ENCODE measurements around the gene TM4SF4. TPM values are rescaled to one million over a fixed set of nuclear protein-coding genes. Genes with fewer than 3 reads are reported as not detected.

Gene TM4SF4
- total RNA-seq, 1 donor from 2014 or later, result not detected

GRCh38 chr3:149495581-149496125 is 21.2 kb downstream of the TM4SF4 start:
- no peak overlapping the region for H2AFZ ChIP-seq (ENCODE audit: low read depth, low read length)

GRCh38 chr3:149496891-149497290 is 22.4 kb downstream of the TM4SF4 start:
- no peak overlapping the region for H3K27ac Mint-ChIP-seq (ENCODE audit: unreplicated experiment)
- Histone ChIP-seq H3K4me2 (ENCODE audit: low read length) (no peak overlapping the region), H3K9ac (ENCODE audit: low read length) (no peak overlapping the region), H3K79me2 (ENCODE audit: insufficient read depth, low read length) (no peaks in the 10 kb centered on the region), H3K4me3 (ENCODE audit: insufficient read depth, low read depth, low read length) (no peak overlapping the region), H3K36me3 (ENCODE audit: insufficient read depth, low read length) (no peaks in the 10 kb centered on the region), H3K27ac (ENCODE audit: low read depth, low read length) (no peak overlapping the region), H3K4me1 (ENCODE audit: insufficient read depth, low read length) (peaks cover 14% of the 10 kb centered on the region), H4K20me1 (ENCODE audit: insufficient read depth, low read length) (no peaks in the 10 kb centered on the region), H2AFZ (ENCODE audit: low read depth, low read length) (no peak overlapping the region), H3K9me3 (ENCODE audit: insufficient read depth, low read depth, low read length) (no peaks in the 10 kb centered on the region), H3K27me3 (ENCODE audit: insufficient read depth, low read length) (peaks cover 3% of the 10 kb centered on the region)
- FAIRE-seq (no peak), DNase-seq (ENCODE audit: low read depth) (no peak)
- H3K36me3 Mint-ChIP-seq (ENCODE audit: low read depth, unreplicated experiment), result no peaks in the 10 kb centered on the region
- peaks cover 6% of the 10 kb centered on the region for H3K27me3 Mint-ChIP-seq (ENCODE audit: low read depth, unreplicated experiment)
- H3K9me3 Mint-ChIP-seq (ENCODE audit: unreplicated experiment), result no peaks in the 10 kb centered on the region
- no peaks in the 10 kb centered on the region for H3K4me1 Mint-ChIP-seq (ENCODE audit: low read depth, unreplicated experiment)
- TF ChIP-seq EZH2 (IDR thresholded peaks at IDR 0.05; ENCODE audit: insufficient read depth, low read length), result no peak
- TF ChIP-seq, protein P1, sequence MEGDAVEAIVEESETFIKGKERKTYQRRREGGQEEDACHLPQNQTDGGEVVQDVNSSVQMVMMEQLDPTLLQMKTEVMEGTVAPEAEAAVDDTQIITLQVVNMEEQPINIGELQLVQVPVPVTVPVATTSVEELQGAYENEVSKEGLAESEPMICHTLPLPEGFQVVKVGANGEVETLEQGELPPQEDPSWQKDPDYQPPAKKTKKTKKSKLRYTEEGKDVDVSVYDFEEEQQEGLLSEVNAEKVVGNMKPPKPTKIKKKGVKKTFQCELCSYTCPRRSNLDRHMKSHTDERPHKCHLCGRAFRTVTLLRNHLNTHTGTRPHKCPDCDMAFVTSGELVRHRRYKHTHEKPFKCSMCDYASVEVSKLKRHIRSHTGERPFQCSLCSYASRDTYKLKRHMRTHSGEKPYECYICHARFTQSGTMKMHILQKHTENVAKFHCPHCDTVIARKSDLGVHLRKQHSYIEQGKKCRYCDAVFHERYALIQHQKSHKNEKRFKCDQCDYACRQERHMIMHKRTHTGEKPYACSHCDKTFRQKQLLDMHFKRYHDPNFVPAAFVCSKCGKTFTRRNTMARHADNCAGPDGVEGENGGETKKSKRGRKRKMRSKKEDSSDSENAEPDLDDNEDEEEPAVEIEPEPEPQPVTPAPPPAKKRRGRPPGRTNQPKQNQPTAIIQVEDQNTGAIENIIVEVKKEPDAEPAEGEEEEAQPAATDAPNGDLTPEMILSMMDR (IDR thresholded peaks at IDR 0.05; ENCODE audit: insufficient read depth, low read depth, low read length), result no peak
- no peak overlapping the region for H3K4me3 Mint-ChIP-seq (ENCODE audit: unreplicated experiment)

More at GRCh38 chr3:149495581-149496125, 21.2 kb downstream of the TM4SF4 start:
- Histone ChIP-seq H4K20me1 (ENCODE audit: insufficient read depth, low read length) (no peaks in the 10 kb centered on the region), H3K27me3 (ENCODE audit: insufficient read depth, low read length) (peaks cover 3% of the 10 kb centered on the region), H3K4me3 (ENCODE audit: insufficient read depth, low read depth, low read length) (no peak overlapping the region), H3K4me1 (ENCODE audit: insufficient read depth, low read length) (peaks cover 8% of the 10 kb centered on the region), H3K9ac (ENCODE audit: low read length) (no peak overlapping the region), H3K9me3 (ENCODE audit: insufficient read depth, low read depth, low read length) (no peaks in the 10 kb centered on the region), H3K4me2 (ENCODE audit: low read length) (no peak overlapping the region), H3K79me2 (ENCODE audit: insufficient read depth, low read length) (no peaks in the 10 kb centered on the region), H3K27ac (ENCODE audit: low read depth, low read length) (no peak overlapping the region), H3K36me3 (ENCODE audit: insufficient read depth, low read length) (no peaks in the 10 kb centered on the region)
- DNase-seq (ENCODE audit: low read depth) (no peak), FAIRE-seq (no peak)
- no peaks in the 10 kb centered on the region for H3K36me3 Mint-ChIP-seq (ENCODE audit: low read depth, unreplicated experiment)
- peaks cover 6% of the 10 kb centered on the region for H3K27me3 Mint-ChIP-seq (ENCODE audit: low read depth, unreplicated experiment)
- no peak overlapping the region for H3K4me3 Mint-ChIP-seq (ENCODE audit: unreplicated experiment)
- TF ChIP-seq, protein P1 (IDR thresholded peaks at IDR 0.05; ENCODE audit: insufficient read depth, low read depth, low read length), result no peak
- no peak for TF ChIP-seq EZH2 (IDR thresholded peaks at IDR 0.05; ENCODE audit: insufficient read depth, low read length)
- H3K27ac Mint-ChIP-seq (ENCODE audit: unreplicated experiment), result no peak overlapping the region
- no peaks in the 10 kb centered on the region for H3K9me3 Mint-ChIP-seq (ENCODE audit: unreplicated experiment)
- H3K4me1 Mint-ChIP-seq (ENCODE audit: low read depth, unreplicated experiment), result no peaks in the 10 kb centered on the region

DNA sequence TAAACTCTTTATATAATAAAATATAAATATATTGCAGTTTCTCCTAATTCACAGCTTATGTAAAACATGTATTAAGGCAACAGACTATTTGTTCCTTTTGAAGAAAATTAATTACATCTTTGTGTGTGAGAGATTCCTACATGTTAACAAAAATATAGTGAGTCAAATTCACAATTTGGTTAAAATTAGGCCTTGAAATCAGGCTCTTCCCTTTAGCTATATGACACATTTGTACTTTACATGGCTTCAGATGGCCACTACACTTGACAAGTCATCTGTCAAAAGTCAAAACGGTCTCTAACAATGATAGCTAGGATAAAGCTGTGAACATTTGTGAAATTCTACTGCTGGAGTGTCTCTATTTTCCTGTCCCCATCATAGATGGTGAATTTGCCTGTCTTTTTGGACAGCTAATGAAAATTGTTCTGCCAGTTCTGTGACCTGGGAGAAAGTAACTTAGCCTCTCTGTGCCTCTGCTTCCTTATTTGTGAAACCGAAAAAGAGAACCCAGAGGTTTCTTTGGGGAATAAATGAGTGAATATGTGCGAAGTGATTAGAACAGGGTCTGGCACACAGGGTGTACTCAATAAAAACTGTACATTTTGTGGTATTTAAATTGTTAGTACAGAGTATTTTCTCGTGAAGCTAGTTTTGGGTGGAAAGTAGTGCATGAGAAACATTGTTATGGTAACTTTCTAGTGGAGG is 23.6 kb downstream of the TM4SF4 start:
- Mint-ChIP-seq H3K4me3 (ENCODE audit: unreplicated experiment) (no peak overlapping the region), H3K27ac (ENCODE audit: unreplicated experiment) (no peak overlapping the region), H3K27me3 (ENCODE audit: low read depth, unreplicated experiment) (peaks cover 2% of the 10 kb centered on the region), H3K4me1 (ENCODE audit: low read depth, unreplicated experiment) (no peaks in the 10 kb centered on the region), H3K36me3 (ENCODE audit: low read depth, unreplicated experiment) (no peaks in the 10 kb centered on the region), H3K9me3 (ENCODE audit: unreplicated experiment) (peaks cover 1% of the 10 kb centered on the region)
- Histone ChIP-seq H3K4me1 (ENCODE audit: insufficient read depth, low read length) (peaks cover 16% of the 10 kb centered on the region), H3K9me3 (ENCODE audit: insufficient read depth, low read depth, low read length) (no peaks in the 10 kb centered on the region), H3K79me2 (ENCODE audit: insufficient read depth, low read length) (no peaks in the 10 kb centered on the region), H3K36me3 (ENCODE audit: insufficient read depth, low read length) (no peaks in the 10 kb centered on the region), H2AFZ (ENCODE audit: low read depth, low read length) (no peak overlapping the region), H4K20me1 (ENCODE audit: insufficient read depth, low read length) (no peaks in the 10 kb centered on the region), H3K9ac (ENCODE audit: low read length) (no peak overlapping the region), H3K27me3 (ENCODE audit: insufficient read depth, low read length) (peaks cover 3% of the 10 kb centered on the region), H3K27ac (ENCODE audit: low read depth, low read length) (no peak overlapping the region), H3K4me3 (ENCODE audit: insufficient read depth, low read depth, low read length) (no peak overlapping the region), H3K4me2 (ENCODE audit: low read length) (no peak overlapping the region)
- no peak for FAIRE-seq
- TF ChIP-seq, protein P1 (IDR thresholded peaks at IDR 0.05; ENCODE audit: insufficient read depth, low read depth, low read length), result no peak
- no peak for TF ChIP-seq EZH2 (IDR thresholded peaks at IDR 0.05; ENCODE audit: insufficient read depth, low read length)
- no peak for DNase-seq (ENCODE audit: low read depth)

All from astrocyte (in vitro differentiated cells and primary cell).